ENCODE measurements around the gene PDIA2.

GRCh38 chr16:287298-287811, 4.4 kb downstream of the PDIA2 start:
- TF ChIP-seq CTCF (IDR thresholded peaks at IDR 0.05) = peak in 1 of 4 experiments; percentile 10
- TF ChIP-seq POLR2A (IDR thresholded peaks at IDR 0.05) = no peak
- no peak for TF ChIP-seq POLR2AphosphoS5 (IDR thresholded peaks at IDR 0.05)
